ENCODE results near the gene STAT6.

Gene STAT6, protein sequence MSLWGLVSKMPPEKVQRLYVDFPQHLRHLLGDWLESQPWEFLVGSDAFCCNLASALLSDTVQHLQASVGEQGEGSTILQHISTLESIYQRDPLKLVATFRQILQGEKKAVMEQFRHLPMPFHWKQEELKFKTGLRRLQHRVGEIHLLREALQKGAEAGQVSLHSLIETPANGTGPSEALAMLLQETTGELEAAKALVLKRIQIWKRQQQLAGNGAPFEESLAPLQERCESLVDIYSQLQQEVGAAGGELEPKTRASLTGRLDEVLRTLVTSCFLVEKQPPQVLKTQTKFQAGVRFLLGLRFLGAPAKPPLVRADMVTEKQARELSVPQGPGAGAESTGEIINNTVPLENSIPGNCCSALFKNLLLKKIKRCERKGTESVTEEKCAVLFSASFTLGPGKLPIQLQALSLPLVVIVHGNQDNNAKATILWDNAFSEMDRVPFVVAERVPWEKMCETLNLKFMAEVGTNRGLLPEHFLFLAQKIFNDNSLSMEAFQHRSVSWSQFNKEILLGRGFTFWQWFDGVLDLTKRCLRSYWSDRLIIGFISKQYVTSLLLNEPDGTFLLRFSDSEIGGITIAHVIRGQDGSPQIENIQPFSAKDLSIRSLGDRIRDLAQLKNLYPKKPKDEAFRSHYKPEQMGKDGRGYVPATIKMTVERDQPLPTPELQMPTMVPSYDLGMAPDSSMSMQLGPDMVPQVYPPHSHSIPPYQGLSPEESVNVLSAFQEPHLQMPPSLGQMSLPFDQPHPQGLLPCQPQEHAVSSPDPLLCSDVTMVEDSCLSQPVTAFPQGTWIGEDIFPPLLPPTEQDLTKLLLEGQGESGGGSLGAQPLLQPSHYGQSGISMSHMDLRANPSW

GRCh38 chr12:57111031-57111734 lies at the start of gene STAT6:
TSS of gene STAT6 (minus strand) at chr12:57111362. CDS start at chr12:57108278, 3,084 bp downstream.
- peak; percentile 69 for DNase-seq (ENCODE audit: low read depth)

DNA sequence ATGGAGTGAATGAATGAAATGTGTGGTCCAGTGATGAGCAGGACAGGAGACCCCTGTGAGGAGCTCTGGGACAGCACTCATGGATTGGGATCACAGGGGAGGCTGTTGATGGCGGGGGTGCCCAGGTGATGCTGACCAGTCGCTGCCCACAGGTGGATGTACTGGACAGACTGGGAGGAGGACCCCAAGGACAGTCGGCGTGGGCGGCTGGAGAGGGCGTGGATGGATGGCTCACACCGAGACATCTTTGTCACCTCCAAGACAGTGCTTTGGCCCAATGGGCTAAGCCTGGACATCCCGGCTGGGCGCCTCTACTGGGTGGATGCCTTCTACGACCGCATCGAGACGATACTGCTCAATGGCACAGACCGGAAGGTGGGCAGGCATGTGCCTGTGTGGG lies 49.6 kb upstream of the STAT6 start:
- DNase-seq (ENCODE audit: low read depth) = no peak

DNA sequence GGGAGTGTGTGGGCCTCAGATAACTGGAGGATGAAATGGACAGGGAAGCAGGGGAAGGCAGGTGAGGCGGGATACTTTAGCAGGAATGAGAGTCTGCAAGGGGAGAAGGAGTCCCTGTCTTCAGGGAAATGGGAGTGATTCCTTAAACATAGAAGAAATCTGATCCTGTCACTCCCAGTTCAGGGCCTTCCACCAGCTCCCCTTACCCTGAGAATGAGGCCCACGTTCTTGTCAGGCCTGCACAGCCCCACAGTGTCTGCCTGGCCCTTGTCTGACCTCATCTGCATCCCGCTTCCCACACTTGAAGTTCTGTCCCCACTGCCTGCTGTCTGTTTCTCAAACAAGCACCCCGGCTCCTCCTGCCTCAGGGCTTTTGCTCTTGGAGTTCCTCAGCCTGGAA lies 48.9 kb upstream of the STAT6 start:
- DNase-seq (ENCODE audit: low read depth) = no peak

DNA sequence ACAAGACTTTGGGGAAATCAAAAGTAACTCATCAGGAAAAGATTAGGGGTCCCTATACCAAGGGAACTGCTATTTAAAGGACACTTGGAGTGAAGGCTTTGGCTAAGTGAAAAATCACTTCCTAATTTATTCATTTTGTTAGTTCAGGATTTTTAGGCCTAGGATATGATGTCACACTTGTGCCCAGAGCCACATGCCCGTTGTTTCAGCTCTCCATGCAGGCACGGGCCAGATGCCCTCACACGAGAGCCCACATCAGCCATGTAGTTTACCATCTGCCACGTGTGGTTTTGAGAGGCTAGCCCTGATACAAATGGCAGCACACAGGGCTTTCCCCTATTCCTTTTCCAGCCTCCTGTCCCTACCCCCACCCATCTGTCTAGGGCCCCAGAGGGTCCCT lies 48.1 kb upstream of the STAT6 start:
- DNase-seq (ENCODE audit: low read depth) = no peak

GRCh38 chr12:57158665-57159064 lies 47.5 kb upstream of the STAT6 start:
- no peak for DNase-seq (ENCODE audit: low read depth)

- no peak for DNase-seq (ENCODE audit: low read depth)
Observed at GRCh38 chr12:57158186-57158585, 47.0 kb upstream of the STAT6 start.

DNA sequence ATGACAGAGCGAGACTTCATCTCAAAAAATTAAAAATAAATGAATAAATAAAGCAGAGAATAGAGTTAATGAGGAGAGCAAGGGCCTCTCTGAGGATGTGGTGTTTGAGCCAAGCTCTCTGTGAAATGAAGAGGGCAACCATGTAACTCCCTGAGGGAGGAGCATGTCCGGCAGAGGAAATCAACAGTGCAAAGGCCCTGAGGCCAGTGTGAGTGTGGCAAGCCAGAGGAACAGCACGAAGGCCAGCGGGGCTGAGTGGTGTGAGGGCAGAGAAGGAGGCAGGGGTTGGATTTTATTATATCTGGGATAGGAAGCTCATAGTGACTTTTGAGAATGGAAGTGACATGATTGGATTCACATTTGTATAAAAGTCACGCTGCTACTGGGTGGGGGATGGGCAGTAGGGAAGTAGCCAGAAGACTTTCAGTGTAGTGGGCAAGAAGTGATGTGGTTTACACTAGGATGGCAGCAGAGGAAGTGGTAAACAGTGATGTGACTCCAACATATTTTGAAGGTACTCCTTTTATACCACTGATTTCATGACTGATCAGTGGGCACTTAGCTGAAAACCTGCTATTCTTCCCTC lies 46.5 kb upstream of the STAT6 start:
- no peak for DNase-seq (ENCODE audit: low read depth)

DNA sequence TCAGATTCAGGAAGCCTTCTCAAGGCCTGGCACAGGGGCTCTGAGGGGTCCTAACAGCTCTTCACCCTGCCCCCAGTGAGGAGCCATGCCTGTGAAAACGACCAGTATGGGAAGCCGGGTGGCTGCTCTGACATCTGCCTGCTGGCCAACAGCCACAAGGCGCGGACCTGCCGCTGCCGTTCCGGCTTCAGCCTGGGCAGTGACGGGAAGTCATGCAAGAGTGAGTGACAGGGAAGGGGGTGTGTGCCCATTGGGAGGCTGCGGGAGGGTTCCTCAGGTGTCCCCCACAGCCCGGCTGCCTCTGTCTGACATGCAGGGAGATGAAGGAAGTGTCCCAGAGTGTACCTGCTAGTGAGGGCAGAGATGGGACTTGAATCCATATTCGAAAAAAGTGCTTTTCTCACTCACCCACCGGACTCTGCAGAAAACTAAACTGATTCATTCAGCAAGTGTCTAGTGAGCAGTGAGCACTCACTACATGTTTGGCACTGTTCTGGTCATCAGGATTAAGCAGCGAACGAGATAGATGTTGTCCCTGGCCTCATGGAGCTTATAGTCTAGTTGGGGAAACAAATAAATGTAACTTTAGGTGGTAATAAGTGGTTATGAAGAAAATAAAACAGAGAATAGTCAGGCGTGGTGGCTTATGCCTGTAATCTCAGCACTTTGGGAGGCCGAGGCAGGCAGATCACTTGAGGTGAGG lies 45.7 kb upstream of the STAT6 start:
- DNase-seq (ENCODE audit: low read depth) = no peak

DNA sequence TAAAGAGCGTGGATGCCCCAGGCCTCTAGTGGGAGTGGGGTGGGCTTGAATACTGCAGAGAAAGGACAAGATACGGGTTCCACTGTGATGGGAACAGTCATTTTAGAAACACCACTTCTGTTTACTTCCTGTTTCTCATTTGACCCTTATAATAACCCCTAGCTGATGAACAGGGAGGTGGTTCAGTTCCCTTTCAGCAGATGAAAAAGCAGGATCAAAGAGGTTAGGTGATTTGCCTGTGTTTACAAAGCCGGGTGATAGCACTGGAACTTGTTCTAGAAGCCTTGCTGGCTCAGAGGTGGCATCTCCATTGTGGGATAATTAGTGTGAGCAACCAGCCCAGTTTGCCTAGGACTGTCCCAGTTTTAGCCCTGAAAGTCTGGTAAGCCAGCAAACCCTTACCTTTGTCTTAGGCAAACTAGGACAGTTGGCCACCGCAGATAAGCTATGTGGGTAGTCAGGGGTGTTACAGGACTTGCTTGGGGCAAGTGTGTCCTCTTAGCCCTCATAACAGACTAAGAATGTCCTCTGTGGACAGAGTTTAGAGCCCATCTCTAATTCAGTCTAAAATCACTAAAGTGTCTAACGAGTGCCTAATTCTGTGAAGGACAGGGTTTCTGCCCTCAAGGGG lies 43.8 kb upstream of the STAT6 start:
- DNase-seq (ENCODE audit: low read depth) = no peak

GRCh38 chr12:57154076-57154475 lies 42.9 kb upstream of the STAT6 start:
- no peak for DNase-seq (ENCODE audit: low read depth)

DNA sequence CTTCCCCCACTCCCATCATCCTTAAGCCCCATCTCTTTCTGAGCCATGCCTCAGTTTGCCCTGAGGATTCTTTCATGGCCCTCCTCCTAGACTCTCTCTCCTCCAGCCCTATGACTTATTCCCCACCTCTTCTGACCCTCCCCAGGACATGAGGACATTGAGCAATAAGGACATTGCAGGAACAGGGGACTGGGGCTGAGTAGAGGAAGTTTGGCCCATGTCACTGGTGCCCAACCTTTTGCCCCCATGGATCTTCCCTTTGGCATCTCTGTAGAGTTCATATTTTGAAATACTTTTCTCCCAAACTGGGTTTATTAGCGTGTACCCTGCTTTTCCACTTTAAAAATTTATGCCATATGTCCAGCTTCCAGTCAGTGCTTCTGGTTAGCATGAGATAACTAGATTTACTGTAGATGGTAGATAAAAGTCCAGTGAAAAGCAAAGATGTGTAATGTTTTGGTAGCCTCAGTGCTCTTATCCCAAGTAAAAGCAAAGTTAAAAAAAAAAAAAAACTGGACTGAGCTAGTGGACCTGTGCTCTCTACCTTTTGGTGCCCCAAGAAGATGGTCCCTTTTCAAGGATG lies 42.3 kb upstream of the STAT6 start:
- DNase-seq (ENCODE audit: low read depth) = no peak

GRCh38 chr12:57152639-57153038 lies 41.5 kb upstream of the STAT6 start:
- DNase-seq (ENCODE audit: low read depth) = no peak

DNA sequence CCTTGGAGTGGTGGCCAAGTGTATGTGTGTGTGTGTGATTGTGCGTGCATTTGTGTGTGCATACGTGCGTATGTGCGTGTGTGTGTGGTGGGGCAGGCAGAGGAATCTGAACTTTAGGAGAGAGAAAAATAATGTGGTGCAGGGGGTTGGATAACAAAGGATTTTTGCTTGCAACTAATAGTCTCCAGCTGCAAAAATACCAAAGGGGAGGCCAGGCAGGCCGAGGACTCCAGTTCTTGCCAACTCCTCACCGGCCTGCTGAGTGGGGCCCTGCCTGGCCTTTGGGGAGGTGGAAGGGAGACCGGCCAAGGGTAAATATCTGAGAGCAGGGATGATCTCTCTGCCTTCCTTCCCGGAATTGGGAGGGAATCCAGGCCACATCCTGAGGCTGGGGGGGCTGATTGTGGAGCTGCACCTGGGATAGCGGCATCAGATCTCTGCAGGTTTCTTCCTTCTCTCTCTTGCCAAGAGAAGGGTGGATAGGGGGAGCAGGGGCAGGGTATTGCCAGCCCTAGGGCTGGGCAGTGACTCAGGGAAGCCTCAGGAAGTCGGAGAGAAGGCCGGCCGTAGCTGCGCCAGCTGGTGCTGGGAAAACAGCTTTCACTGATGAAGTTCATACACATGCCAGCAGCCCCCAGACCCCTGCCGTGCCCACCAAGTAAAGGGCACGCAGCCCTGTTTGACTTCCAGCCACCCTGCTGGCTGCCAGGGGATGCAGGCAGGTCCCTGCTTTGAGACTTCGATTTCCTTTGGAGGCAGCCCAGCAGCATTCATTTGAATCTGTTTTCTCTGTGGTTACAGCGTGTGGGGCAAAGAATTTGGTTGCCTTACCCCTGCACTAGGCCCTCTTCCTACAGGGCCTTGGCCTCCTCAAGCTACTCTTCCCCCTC lies 40.8 kb upstream of the STAT6 start:
- DNase-seq (ENCODE audit: low read depth) = no peak

- DNase-seq (ENCODE audit: low read depth) = no peak
Observed at GRCh38 chr12:57150400-57151000, 39.3 kb upstream of the STAT6 start.

GRCh38 chr12:57149245-57149900 lies 38.2 kb upstream of the STAT6 start:
- DNase-seq (ENCODE audit: low read depth) = no peak

- DNase-seq (ENCODE audit: low read depth) = no peak
Observed at GRCh38 chr12:57148469-57149244, 37.5 kb upstream of the STAT6 start.

GRCh38 chr12:57146961-57147944 lies 36.1 kb upstream of the STAT6 start, which contains the start of gene LRP1-AS:
TSS of gene LRP1-AS (minus strand) at chr12:57147619.
- DNase-seq (ENCODE audit: low read depth) = no peak
